GM12874 (cell line): Measurements from ENCODE around the gene TLX2.

Experiments
- CTCF ChIP-seq: IDR thresholded peaks from 2 replicates; pipeline ENCODE4 v1.5.1; 2011; ENCODE audit warnings: low read depth, mild to moderate bottlenecking, control low read depth, low read length, moderate library complexity; ENCODE audit not compliant: insufficient read depth

The TLX2 gene

DNA sequence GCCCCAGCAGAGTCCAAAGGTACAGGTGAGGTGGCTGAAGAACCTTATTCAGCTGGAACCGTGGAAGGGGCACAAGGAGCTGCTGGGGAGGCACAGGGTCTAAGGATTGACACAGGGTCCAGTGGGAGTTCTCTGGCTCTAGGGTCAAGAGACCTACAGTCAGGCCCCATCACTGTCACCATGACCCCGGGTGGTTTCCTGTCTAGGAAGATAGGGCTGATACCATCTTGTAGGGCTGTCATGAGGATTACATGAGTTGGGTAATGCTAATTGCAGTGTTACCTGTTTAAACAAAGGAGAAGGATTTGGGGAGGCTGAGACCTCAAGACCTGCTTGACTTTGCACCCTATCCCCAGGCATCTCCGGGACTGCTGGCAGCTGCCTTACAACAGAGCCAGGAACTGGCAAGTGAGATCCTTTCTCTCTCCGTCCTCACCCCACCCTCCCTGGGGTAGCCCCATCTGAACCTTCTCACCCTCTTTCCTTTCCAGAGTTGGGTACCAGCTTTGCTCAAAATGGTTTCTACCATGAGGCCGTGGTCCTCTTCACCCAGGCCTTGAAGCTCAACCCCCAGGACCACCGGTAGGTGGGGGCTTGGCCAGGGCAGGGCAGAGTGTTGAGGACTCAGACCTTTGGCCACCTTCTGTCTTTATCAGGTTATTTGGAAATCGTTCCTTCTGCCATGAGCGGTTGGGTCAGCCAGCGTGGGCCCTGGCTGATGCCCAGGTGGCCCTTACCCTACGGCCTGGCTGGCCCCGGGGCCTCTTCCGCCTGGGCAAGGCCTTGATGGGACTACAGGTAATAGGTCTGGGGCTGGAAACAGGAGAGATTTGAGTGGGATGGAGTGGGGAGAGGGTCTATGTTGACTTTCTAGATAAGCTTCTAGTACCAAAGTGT, 22.4 kb upstream of the TLX2 start:
- no peak for TF ChIP-seq CTCF

GRCh38 chr2:74493546-74493945, 20.7 kb upstream of the TLX2 start:
- no peak for TF ChIP-seq CTCF

- no peak for TF ChIP-seq CTCF
These were observed 18.8 kb upstream of the TLX2 start for GRCh38 chr2:74495440-74495839.

DNA sequence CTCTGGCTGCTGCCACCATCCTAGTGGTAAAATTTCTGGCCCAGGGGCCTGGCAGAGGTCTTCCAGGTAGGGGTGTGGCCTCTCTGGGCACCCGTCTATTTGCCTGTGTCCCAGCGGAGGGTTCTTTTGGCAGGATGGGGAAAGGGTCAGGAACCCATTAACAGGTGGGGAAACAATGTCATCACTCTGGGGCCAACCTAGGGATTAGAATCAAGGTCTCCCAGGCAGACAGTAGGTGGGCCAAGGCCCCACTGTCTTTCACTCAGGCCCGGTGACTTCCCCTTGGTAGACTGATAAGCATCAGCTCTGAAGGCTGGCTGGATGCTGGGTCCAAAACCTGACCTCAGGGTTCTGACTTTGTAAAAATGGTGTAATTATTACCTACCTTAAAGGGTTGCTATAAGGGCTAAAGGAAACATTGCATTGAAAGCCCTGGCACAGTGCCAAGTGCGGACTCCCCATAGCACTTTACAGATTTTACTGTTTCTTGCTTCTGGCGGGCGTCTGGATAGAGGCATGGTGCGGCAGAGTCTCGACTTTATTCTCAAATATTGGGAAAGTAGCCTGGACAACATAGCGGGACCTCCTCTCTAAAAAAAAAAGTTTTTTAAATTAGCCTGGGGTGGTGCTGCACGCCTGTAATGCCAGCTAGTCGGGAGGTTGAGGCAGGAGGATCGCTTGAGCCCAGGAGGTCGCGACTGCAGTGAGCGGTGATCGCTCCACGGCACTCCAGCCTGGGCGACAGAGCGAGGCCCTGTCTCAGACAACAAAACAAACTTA, 17.1 kb upstream of the TLX2 start:
- TF ChIP-seq CTCF, result no peak

- TF ChIP-seq CTCF, result no peak
These were observed 16.3 kb upstream of the TLX2 start for GRCh38 chr2:74497777-74498499.

- TF ChIP-seq CTCF, result no peak
These were observed 15.6 kb upstream of the TLX2 start for GRCh38 chr2:74498500-74499266.
